Fibroblast of the aortic adventitia (primary cell): ENCODE measurements around the gene ENDOU. TPM values are rescaled to one million over a fixed set of nuclear protein-coding genes. Genes with fewer than 3 reads are reported as not detected.
A peak's percentile ranks its signal among the peaks of the same experiment; 100 is the strongest.

Experiments
- DNase-seq: peaks from one replicate; pipeline ENCODE4 v3.0.0-alpha.2; 2010; ENCODE audit warnings: low read depth
- H3K4me3 ChIP-seq: 2 replicates; pipeline ENCODE4 v1.5.1; 2011; ENCODE audit warnings: low read depth, mild to moderate bottlenecking, control low read depth, low read length, moderate library complexity
- total RNA-seq: library from RNA; depleted of rRNA; stranded (reverse); fragments of >200 nt; gene quantifications from 2 replicates; pipeline ENCODE4 v1.2.3, GENCODE V29; 2012; ENCODE audit warnings: low replicate concordance
- TF ChIP-seq, protein P1 (sequence below): IDR thresholded peaks from 2 replicates; pipeline ENCODE4 v1.5.1; 2011; ENCODE audit warnings: mild to moderate bottlenecking, low read length, control low read depth, inconsistent platforms; ENCODE audit not compliant: insufficient read depth

Gene ENDOU
- total RNA-seq, 1 donor = 0.36 TPM

DNA sequence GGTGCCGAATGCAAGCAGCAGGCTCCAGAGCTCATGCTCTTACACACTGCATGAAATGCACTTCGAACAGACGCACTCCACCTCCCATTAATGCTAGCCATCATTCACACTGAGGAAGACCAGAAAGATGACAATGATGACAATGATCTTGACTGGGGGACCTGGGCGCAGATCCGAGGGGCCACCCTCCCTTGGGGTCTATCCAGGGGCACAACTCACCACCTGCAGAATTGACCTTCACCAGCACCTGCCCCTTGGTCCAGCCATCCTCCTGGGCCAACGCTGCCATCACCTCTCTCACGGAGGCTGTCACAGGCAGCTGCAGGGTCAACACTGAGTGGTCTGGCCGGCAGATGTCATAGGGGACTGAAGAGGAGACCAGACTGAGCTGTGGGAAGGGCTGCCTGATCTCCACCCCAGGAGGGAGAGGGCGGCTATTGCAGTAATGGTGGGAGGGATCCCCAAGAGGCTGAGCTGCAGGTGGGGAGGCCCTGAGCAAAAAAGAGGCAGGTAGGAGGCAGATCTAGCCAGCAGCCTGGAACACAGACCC, 18.1 kb upstream of the ENDOU start:
- DNase-seq = no peak
- TF ChIP-seq, protein P1, sequence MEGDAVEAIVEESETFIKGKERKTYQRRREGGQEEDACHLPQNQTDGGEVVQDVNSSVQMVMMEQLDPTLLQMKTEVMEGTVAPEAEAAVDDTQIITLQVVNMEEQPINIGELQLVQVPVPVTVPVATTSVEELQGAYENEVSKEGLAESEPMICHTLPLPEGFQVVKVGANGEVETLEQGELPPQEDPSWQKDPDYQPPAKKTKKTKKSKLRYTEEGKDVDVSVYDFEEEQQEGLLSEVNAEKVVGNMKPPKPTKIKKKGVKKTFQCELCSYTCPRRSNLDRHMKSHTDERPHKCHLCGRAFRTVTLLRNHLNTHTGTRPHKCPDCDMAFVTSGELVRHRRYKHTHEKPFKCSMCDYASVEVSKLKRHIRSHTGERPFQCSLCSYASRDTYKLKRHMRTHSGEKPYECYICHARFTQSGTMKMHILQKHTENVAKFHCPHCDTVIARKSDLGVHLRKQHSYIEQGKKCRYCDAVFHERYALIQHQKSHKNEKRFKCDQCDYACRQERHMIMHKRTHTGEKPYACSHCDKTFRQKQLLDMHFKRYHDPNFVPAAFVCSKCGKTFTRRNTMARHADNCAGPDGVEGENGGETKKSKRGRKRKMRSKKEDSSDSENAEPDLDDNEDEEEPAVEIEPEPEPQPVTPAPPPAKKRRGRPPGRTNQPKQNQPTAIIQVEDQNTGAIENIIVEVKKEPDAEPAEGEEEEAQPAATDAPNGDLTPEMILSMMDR = no peak

DNA sequence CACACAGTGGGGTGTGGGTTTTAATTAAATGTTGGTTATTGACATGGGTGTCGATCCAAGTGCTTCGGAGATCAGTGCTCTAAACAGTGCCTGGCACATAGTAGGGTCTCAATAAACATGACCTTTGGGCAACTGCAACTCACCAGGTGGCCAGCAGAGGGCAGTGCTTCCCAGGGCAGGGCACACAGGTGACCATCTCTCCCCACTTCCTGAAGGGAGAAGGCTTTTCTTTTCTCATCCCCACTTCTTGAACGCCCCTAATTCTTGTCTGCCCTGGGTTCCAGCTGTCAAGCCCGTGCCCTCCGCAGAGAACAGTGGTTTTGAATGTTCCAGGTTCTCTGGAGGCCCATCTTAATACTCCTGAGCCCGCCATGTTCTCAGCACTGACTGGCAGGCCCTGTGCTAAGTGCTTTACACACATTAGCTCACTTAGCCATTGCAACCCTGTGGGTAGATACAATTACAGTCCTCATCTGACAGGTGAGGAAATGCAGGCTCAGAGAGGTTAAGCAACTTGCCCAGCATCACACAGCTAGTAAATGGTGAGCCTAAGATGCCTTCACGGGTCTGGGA, 17.0 kb upstream of the ENDOU start:
- TF ChIP-seq, protein P1 = peak; percentile 99
- no peak overlapping the region for H3K4me3 ChIP-seq
- DNase-seq = peak; percentile 41

More for the DNA sequence above, 18.1 kb upstream of the ENDOU start:
- no peak overlapping the region for H3K4me3 ChIP-seq

DNA sequence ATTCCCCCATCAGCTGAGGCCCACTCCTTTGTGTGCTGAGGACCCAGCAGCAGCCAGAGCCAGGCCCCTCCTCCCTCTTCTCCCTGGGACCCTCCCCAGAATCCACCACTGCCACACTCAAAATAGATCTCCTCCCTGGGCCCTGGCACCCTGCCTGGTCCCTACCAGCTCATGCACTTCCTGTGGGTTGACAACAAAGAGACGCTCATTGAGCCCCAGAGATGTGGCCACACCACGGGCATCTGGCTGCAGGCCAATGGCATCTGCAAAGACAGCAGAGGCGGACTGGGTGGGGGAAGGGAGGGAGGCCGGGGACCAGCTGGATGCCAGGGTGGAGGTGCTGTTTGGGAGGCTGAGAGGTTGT, 16.0 kb upstream of the ENDOU start:
- H3K4me3 ChIP-seq = no peak overlapping the region
- TF ChIP-seq, protein P1 = no peak
- no peak for DNase-seq

DNA sequence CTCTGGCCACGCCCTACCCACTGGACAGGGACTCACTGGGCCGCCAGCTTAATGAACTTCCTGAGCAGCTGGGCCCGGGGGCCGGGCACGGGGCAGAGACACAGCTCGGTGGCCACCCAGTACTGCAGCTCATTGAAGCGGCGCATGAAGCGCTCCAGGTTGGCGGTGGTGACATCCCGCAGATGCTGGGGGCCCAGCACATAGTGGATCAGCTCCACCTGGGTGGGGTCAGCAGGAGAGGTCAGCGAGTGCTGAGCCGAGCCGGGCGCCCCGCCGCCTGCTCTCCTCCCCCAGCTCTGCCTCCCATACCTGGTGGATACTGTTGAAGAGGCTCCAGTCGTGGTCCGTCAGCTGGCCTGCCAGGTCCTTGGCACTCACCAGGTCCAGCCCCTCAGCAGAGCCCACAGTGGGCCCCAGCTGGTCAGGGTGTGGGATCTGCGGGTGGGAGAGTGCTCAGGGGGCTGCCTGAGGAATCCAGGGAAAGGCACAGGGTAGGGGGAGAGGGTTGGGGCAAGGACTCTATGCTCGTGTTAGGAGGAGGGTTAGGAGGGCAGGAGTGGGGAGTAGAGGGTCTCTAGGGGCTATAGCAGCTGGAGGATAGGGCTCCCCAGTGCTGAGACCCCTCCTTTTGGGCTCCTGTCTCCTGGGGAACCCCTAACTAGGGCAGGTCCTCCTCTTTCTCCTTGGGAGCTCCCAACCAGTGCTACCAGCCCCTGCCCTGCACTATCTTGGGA, 15.5 kb upstream of the ENDOU start:
- no peak for DNase-seq
- TF ChIP-seq, protein P1 = no peak
- H3K4me3 ChIP-seq = no peak overlapping the region

DNA sequence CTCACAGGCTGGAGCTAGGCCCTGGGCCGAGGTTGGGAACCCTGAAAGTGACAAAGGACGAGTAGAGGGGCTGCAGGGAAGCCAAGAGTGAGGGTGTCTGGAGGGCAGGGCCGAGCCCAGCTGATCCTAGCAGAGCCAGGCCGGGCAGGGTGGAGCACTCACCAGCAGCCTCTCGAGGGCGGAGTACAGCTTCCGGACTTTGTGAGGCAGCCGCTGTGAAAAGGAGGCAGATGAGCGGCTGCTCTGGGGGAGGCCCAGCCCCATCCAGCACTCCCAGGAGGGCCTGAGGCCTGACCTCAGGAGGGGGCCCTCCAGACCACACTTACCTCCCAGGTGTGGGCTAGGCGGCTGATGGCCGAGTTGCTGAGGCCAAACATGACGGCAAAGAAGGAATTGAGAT, 14.7 kb upstream of the ENDOU start:
- TF ChIP-seq, protein P1 = no peak
- H3K4me3 ChIP-seq = no peak overlapping the region
- DNase-seq = no peak

DNA sequence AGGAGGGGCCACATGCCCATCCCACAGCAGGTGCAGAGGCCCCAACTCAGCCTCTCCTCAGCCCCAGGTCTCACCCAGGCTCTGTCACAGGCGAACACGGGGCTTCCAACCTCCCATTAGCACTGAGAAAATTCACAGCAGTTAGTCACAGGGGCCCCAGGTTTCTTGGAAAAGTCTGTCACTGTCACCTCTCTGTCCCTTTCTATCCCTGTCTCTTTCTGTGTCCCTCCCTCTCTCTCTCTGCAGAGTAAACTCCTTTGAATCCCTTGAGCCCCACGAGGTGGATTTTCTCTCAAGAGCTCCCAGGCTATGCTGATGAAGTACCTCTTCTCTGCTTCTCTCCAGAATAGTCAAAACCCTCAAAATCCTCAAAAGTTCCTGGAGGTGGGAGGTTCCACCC, 14.0 kb upstream of the ENDOU start:
- H3K4me3 ChIP-seq = no peak overlapping the region
- TF ChIP-seq, protein P1 = no peak
- DNase-seq = no peak
